ENCODE data around the gene MRPS18B. TPM values are rescaled to one million over a fixed set of nuclear protein-coding genes. Genes with fewer than 3 reads are reported as not detected.
"Not testable (repeated sequence)": the region's sequence is repeated elsewhere in the genome, so short reads cannot be mapped to it uniquely, and the experiment has no call there.

Gene MRPS18B
- total RNA-seq, 1 donor from 2014 or later: 44.4 TPM

GRCh38 chr6:30635834-30636233 lies 18.2 kb downstream of the MRPS18B start:
- no peak for DNase-seq (ENCODE audit: low spot score)

GRCh38 chr6:30640481-30640880 lies 22.8 kb downstream of the MRPS18B start:
- no peak for DNase-seq (ENCODE audit: low spot score)

DNA sequence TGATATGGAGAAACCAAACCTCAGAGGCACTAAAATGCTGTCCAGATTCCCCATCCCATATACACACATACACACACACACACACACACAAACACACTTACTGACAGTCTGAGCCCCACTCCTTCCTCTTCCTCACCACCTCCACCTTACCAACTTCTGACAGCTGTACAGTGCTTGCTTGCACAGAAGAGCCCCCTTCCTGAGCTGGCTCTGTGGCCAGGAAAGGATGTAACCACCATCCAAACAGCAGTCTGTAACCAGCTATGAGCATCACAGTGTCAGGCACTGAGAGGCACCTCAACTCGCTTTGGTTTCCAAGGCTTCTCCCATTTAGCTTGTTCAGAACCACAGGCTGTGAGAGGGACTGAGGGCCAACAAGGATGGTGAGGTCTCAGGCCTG lies 23.4 kb downstream of the MRPS18B start:
- DNase-seq (ENCODE audit: low spot score): no peak

GRCh38 chr6:30643656-30644055 lies 26.0 kb downstream of the MRPS18B start:
- no peak for DNase-seq (ENCODE audit: low spot score)

- DNase-seq (ENCODE audit: low spot score): no peak
Observed at GRCh38 chr6:30644769-30645168, 27.1 kb downstream of the MRPS18B start.

- DNase-seq (ENCODE audit: low spot score): no peak
Observed at GRCh38 chr6:30645989-30646388, 28.3 kb downstream of the MRPS18B start.

GRCh38 chr6:30646450-30647241 lies 29.0 kb downstream of the MRPS18B start, which contains the start of gene C6orf136:
Gene C6orf136, plus strand, starts transcription at chr6:30647133. Its CDS starts 99 bp downstream, at chr6:30647232.
- DNase-seq (ENCODE audit: low spot score): peak; percentile 98

- DNase-seq (ENCODE audit: low spot score): peak; percentile 93
Observed at GRCh38 chr6:30647242-30648116, 29.8 kb downstream of the MRPS18B start.

DNA sequence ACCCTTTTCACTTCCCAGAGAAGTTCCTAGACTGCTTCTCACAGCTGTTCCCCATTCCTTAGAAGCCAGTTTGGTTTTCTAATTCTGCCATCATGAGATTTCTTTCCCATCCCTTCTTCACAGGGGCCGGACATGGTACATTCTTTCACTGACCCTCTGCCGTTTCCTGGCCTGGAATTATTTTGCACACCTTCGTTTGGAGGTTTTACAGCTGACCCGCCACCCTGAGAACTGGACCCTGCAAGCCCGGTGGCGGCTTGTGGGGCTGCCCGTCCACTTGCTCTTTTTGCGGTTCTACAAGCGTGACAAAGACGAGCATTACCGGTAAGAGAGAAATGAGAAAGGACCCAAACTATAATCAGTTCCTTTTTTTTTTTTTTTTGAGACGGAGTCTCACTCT lies 33.5 kb downstream of the MRPS18B start:
- no peak for DNase-seq (ENCODE audit: low spot score)

GRCh38 chr6:30654798-30655742 lies 37.4 kb downstream of the MRPS18B start:
- DNase-seq (ENCODE audit: low spot score): no peak

DNA sequence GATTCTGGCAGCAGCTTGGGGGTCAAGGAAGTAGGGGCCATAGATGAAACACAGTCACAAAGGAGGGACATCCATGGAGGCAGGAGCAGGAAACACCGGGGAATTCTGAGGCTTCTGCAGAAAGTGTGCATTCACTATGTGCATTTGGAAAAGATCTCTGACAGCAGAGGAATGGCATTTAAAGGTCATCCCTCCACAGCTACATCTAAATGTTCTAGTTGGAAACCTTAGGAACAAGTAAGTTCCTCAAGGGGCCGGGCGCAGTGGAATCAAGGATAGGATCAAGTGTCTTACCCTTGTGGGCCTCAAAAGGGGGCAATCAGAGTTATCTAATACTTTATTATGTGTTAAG lies 38.1 kb downstream of the MRPS18B start:
- DNase-seq (ENCODE audit: low spot score): no peak

DNA sequence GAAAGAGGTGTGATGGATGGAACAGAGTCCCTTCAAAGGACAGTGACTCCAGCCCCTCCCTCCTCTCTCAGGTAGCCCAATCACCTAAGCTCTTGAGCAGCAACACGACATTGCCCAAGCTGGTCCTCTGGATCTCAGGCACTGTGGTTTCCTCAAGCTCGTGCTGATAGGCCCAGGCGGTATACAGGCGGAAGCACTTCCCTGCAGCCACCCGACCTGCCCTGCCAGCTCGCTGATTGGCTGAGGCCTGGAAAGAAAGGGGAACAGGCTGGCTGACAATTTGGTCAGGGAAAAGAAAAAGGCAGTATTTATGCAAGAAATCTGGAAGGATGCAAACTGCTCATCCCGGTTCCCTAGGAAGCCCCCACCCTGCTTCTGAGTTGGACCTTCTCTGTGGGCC lies 38.9 kb downstream of the MRPS18B start:
- no peak for DNase-seq (ENCODE audit: low spot score)

GRCh38 chr6:30657454-30657853 lies 39.8 kb downstream of the MRPS18B start:
- DNase-seq (ENCODE audit: low spot score): no peak

GRCh38 chr6:30657922-30658321 lies 40.3 kb downstream of the MRPS18B start:
- not testable (repeated sequence) for DNase-seq (ENCODE audit: low spot score)

DNA sequence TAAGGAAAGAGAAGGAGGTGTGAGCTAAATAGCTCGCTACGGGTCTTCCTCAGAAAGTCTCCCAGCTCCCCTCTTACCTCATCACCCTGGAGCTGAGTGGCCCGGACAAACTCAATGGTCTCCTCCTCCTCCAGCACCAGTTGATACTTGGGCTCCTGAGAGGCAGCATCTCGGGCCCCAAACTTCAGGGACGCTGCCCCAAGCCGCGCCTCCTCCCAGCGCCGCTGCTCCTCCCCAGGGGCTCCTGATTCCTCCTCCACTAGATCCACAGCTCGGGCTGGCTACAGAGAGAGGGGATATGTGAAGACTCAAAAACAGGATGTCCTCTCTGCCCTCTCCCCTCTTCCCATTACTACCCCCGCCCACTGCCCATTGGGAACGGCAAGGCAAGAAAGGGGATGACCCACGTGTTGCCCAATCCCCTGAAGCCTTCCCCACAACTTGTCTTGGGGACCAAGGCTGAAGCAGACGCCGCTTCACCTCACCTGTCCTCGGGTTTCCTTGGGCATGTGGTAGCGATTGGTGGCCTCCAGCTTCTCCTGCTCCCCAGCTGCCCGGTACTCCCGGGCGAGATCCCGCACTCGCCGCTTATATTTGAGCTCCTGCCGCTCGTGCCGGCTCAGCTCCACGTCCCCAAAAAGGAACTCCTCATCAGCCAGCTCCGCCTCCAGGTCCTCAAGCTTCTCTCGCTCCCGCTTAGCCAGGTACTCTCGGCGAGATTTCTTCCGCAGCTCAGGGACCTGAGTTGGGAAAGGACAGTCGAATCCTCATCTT lies 47.5 kb downstream of the MRPS18B start:
- no peak for DNase-seq (ENCODE audit: low spot score)

DNA sequence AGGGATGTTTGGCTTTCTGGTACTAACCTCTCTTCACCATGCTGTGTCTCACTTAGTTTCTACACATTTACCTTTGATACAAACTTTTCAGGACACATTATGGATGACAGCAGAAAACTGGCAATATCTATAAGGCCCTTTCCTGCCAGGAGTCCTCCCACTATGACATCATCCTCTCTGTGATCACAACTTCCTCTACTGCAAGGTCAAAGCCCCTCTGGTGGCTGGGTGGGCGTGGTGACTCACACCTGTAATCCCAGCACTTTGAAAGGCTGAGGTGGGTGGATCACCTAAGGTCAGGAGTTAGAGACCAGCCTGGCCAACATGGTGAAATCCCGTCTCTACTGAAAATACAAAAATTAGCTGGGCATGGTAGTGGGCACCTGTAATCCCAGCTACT lies 48.7 kb downstream of the MRPS18B start:
- DNase-seq (ENCODE audit: low spot score): not testable (repeated sequence)

DNA sequence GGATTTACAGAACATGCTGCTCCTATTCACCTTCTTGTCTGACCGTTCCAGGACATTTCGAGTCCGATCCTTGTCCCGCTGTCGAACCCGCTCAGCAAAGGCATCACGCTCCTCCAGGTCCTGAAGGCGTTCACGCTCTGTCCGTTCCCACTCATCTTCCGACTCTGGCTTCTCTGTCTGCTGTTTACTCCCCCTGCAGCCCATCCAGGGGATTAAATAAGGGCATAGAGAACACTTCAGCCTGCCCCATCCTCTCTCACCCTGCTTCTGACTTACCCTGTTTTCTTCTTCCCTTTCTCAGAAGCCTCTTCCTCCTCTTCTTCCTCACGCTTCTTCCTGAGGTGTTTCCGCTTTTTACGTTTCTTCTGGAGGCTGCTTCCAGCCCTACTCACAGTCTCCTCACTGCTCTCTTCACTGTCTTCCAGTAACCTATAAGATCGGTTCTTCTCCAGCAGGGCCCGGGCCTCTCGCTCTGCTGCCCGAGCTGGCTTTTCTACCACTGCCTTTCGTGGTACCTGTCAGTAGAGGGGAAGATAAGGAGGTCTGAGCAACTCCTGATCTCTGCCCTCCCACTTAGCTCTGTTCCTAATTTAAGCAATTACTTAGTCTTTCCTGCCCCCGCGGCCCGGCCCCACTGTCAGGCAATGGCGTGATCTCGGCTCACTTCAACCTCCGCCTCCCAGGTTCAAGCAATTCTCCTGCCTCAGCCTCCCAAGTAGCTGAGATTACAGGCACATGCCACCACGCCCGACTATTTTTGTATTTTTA lies 53.3 kb downstream of the MRPS18B start:
- DNase-seq (ENCODE audit: low spot score): no peak

DNA sequence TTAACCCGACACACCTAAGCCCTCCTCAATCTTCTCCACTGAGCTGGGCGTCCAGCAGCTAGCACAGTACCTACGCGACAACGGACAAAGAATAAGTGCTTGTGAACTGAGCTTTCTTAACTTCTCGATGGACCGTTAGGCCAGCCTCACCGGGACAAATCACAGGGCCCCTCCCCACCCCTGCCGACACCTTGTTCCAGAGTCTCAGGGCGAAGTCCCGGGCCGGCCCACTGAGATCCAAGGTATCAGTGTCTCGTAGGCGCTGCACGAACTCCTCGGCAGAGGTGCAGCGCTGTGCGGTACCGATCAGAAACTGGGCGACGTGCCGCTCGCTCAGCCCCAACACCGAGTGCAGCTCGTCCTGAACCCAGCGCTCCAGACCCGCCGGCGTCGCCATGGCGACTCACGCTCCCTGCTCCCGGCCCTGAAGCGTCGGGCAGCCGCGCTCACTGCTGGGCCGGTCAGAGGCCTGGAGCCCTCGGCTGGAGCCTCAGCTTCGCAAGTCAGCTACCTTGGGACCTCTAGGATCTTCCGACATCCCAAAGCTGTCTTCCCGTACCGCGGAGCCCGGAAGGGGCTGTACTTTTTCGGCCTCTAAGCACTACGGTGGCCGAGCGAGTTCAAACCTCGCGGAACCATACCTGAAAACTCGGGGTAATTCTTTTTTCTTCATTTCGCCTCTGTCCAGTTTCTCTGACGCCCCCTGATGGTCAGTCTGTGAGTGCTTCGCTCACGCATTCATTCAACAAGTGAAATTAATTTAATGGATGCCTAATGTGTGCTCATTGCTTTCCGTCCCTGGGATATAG lies 55.0 kb downstream of the MRPS18B start, which contains the start of gene DHX16:
Gene DHX16, minus strand, starts transcription at position 562 of the 809 bp plus-strand sequence. Its CDS starts 165 bp downstream, at position 397.
- DNase-seq (ENCODE audit: low spot score): peak; percentile 96

Data from mesenteric fat pad (tissue), 1 donor.